Activated gamma-delta T cell treated with anti-CD3 and anti-CD28 coated beads, Interleukin-2, amount 50 U/mL, for 16 hours (primary cell): ENCODE measurements around the gene PSME3.
"Not testable (repeated sequence)": the region's sequence is repeated elsewhere in the genome, so short reads cannot be mapped to it uniquely, and the experiment has no call there.

Experiments used
- DNase-seq: peaks from one replicate; pipeline ENCODE4 v3.0.0-alpha.2; 2020; ENCODE audit warnings: low read depth

The PSME3 gene

DNA sequence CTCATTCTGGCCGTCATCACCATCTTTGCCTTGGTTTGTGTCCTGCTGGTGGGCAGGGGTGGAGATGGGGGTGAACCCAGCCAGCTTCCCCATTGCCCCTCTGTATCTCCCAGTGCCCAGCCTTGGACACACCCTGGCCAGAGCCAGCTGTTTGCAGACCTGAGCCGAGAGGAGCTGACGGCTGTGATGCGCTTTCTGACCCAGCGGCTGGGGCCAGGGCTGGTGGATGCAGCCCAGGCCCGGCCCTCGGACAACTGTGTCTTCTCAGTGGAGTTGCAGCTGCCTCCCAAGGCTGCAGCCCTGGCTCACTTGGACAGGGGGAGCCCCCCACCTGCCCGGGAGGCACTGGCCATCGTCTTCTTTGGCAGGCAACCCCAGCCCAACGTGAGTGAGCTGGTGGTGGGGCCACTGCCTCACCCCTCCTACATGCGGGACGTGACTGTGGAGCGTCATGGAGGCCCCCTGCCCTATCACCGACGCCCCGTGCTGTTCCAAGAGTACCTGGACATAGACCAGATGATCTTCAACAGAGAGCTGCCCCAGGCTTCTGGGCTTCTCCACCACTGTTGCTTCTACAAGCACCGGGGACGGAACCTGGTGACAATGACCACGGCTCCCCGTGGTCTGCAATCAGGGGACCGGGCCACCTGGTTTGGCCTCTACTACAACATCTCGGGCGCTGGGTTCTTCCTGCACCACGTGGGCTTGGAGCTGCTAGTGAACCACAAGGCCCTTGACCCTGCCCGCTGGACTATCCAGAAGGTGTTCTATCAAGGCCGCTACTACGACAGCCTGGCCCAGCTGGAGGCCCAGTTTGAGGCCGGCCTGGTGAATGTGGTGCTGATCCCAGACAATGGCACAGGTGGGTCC is 18.4 kb downstream of the PSME3 start:
- DNase-seq: not testable (repeated sequence)

DNA sequence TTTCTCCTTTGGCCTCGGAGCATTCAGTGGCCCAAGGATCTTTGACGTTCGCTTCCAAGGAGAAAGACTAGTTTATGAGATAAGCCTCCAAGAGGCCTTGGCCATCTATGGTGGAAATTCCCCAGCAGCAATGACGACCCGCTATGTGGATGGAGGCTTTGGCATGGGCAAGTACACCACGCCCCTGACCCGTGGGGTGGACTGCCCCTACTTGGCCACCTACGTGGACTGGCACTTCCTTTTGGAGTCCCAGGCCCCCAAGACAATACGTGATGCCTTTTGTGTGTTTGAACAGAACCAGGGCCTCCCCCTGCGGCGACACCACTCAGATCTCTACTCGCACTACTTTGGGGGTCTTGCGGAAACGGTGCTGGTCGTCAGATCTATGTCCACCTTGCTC is 19.2 kb downstream of the PSME3 start:
- no peak for DNase-seq

DNA sequence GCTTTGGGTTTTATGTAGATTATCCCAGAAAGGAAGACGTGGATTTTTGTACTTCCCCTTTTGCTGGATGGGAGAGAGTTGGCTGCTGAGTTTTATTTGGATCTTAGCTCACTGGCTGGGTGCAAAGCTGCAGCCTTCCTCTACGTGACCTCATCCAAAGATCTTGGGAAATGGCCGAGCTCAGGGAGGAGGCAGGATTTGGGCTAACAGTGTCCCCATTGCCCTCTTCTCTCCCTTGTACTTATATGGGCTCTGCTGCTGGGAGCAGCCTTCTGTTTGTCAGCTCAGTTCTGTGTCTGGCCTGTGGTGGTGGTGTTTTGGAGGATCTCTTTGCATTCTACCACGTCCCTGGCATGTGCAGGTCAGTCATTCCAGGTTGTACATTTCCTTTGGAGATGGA is 19.8 kb downstream of the PSME3 start:
- no peak for DNase-seq

DNA sequence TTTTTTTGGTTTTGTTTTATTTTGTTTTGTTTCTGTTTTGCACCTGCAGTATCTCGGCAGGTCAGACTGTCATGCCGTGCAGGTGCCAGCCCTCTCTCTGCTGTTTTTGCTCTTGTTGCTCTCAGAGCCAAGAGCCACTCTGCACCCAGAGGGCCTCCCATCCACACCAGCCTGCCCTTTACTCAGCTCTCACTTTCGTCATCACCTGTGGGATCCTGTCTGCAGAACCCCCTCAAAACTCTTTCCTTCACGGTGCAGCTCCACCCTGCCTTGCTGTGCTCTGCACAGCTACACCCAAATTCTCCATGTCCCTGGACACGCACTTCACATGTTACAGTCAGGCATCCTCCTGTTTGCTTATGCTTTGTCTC is 20.4 kb downstream of the PSME3 start:
- no peak for DNase-seq

DNA sequence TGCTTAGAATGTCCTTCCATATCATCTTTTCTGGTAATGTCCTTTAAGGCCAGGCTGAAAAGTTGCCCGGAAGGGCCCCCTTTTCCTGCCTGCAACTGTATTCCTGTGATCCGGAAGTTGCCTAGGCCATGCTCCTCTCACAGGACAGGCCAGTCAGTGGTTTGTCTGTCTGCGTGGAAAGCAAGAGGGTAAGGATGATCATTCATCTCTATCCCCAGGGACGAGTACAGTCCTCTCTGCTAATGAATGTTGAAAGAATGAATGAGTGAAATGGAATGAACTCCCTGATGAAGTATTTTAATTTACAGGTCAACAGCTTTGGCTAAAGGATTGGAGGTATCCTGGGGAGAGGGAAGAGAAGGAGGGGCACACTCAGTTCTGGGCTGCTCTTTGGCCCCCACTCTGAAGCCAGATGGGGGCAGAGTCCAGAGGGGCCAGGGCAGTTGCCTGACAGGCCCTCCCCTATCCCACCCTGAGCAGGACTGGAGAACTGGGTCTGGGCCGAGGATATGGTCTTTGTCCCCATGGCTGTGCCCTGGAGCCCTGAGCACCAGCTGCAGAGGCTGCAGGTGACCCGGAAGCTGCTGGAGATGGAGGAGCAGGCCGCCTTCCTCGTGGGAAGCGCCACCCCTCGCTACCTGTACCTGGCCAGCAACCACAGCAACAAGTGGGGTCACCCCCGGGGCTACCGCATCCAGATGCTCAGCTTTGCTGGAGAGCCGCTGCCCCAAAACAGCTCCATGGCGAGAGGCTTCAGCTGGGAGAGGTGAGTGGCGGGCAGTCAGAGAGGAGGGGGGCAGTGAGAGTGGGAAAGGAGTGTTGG is 21.0 kb downstream of the PSME3 start:
- DNase-seq: no peak

DNA sequence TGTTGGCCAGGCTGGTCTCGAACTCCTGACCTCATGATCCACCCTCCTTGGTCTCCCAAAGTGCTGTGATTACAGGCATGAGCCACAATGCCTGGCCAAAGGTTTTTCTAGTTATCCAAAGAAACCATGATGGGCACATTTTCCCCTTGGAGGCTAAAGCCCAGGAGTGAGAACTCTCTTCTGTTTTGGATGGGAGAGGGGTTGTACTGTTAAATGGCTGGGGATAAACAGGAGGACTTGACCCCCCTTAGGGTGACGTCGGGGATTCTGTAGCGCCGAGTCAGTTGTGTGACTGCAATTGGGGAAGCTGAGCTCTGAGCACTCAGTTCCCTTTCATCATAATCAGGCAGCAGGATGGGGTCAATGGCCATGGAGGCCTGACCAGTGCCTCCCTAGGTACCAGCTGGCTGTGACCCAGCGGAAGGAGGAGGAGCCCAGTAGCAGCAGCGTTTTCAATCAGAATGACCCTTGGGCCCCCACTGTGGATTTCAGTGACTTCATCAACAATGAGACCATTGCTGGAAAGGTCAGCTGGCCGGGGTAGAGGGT is 21.9 kb downstream of the PSME3 start:
- DNase-seq: no peak

DNA sequence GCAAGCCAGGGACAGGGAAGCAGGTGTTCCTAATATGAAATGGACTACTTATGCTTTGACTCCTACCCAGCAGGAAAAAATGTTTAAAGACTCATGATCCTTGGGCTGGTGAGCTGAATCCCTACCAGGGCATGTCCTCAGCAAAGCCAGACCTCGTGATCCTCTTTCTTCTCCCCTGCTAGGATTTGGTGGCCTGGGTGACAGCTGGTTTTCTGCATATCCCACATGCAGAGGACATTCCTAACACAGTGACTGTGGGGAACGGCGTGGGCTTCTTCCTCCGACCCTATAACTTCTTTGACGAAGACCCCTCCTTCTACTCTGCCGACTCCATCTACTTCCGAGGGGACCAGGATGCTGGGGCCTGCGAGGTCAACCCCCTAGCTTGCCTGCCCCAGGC is 22.9 kb downstream of the PSME3 start:
- not testable (repeated sequence) for DNase-seq

DNA sequence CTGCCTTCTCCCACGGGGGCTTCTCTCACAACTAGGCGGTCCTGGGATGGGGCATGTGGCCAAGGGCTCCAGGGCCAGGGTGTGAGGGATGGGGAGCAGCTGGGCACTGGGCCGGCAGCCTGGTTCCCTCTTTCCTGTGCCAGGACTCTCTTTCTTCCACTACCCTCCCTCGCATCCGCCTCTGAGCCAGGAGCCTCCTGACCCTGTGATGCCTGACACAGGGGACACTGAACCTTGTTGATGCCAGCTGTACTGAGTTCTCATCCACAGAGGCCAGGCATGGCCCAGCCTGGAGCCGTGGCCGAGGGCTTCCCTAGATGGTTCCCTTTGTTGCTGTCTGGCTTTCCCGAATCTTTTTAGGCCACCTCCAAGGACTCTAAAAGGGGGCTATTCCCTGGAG is 23.3 kb downstream of the PSME3 start:
- DNase-seq: not testable (repeated sequence)

DNA sequence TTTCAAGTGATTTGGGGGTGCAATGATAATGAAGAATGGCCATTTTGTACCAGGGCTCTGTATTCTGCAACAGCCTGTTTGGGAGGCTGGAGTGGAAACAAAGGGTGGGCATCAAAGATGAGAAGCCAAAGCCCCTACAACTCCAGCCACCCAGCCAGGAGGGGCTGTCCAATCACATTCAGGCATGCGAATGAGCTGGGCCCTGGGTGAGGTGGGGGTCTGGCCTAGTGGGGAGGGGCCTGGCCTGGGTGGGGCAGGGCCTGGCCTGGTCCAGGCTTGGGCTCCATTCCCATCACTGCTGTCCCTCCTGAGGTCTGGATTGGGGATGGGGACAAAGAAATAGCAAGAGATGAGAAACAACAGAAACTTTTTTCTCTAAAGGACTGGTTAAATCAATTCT is 24.2 kb downstream of the PSME3 start:
- DNase-seq: no peak

DNA sequence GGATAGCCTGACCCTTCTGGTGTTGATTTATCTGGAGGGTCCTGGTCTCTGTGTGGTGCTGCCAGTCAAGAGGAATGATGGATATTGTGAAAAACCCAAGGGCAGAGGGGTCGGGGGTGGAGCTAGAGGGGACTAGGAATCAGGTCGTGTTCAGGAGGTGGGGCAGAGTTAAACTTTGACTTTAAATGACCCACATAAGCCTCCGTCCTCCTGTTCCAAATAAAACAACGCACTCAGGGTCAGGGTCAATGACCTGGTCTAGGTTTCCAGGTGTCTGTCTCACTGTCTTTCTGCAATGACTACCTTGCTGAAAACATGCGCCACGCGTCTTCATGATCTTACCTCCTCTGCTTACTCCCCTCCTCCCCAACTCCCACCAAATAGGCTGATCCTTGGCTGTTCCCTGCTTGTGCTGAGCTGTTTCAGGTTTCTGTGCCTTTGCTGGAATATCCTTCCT is 32.5 kb downstream of the PSME3 start:
- no peak for DNase-seq

DNA sequence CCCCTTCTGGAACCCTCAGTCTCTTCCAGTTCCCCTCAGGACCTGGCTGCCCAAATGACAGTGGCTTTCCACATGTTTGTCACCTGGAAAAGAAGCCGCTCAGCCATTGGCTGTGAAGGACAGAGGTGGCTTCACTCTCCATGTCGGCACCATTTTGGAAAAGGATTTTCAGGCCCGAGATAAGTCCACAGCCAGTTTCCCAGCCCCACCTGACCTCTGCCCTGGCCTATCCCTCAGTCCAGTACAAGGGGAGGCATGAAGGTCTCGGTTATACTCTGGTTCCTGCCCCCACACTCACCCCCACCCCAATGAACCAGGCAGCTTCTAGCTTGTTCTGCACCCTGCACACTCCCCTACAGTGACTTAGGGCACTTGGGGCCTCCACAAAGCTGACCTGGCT is 33.0 kb downstream of the PSME3 start:
- no peak for DNase-seq

DNA sequence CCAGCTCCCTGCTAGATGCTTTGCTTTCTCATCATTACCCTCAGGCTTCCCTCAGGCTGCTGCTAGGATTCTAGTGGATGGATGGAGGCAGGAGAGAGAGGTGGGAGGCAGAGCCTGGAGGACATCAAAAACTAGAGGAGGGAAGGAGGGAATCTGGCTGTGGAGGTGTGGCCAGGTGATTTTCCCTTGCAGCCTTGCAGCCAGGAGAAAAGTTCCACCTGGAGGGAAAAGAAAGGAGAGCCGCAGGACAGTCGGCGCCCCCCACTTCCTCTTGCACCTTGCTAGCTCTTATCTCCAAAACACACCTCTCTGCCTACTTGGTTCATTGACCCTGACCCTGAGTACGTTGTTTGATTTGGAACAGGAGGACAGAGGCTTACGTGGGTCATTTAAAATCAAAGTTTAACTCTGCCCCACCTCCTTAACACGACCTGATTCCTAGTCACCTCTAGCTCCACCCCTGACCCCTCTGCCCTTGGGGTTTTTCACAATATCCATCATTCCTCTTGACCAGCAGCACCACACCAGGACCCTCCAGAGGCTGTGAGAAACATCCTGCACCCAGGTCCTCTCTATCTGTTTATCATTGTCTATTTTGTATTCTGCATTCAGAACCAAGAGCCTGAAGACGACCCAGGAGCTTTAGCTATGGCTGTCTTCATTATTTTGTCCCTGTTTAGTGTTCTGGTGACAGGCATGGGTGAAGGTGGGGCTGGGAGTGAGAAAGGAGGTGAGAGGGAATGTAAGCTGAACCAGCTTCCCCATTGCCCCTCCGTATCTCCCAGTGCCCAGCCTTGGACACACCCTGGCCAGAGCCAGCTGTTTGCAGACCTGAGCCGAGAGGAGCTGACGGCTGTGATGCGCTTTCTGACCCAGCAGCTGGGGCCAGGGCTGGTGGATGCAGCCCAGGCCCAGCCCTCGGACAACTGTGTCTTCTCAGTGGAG is 33.7 kb downstream of the PSME3 start:
- DNase-seq: no peak

DNA sequence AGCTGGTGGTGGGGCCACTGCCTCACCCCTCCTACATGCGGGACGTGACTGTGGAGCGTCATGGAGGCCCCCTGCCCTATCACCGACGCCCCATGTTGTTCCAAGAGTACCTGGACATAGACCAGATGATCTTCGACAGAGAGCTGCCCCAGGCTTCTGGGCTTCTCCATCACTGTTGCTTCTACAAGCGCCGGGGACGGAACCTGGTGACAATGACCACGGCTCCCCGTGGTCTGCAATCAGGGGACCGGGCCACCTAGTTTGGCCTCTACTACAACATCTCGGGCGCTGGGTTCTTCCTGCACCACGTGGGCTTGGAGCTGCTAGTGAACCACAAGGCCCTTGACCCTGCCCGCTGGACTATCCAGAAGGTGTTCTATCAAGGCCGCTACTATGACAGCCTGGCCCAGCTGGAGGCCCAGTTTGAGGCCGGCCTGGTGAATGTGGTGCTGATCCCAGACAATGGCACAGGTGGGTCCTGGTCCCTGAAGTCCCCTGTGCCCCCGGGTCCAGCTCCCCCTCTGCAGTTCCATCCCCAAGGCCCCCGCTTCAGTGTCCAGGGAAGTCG is 34.6 kb downstream of the PSME3 start:
- not testable (repeated sequence) for DNase-seq

DNA sequence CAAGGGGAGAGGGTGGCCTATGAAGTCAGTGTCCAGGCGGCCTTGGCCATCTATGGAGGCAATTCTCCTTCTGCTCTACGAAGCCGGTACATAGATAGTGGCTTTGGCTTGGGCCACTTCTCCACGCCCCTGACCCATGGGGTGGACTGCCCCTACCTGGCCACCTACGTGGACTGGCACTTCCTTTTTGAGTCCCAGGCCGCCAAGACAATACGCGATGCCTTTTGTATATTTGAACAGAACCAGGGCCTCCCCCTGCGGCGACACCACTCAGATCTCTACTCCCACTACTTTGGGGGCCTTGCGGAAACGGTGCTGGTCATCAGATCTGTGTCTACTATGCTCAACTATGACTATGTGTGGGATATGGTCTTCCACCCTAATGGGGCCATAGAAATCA is 35.1 kb downstream of the PSME3 start:
- no peak for DNase-seq

DNA sequence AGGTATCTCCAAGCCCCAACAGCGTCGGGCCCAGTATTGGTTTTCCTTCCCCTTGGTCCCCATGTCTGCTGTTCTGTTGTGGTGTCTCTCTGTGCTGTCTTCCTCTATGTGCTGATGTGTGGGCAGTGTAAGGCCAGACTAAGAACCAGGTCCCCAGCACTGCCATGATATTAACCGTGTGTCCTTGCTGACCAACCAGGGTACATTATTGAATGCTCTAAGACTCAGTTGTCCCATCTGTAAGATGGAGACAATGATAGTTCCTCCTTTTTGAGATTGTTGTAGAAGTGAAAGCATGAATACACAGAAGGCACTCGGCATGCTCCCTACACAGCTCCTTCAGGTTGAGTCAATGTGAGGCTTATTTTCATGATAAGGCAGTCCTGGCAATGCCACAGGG is 38.5 kb downstream of the PSME3 start:
- no peak for DNase-seq

DNA sequence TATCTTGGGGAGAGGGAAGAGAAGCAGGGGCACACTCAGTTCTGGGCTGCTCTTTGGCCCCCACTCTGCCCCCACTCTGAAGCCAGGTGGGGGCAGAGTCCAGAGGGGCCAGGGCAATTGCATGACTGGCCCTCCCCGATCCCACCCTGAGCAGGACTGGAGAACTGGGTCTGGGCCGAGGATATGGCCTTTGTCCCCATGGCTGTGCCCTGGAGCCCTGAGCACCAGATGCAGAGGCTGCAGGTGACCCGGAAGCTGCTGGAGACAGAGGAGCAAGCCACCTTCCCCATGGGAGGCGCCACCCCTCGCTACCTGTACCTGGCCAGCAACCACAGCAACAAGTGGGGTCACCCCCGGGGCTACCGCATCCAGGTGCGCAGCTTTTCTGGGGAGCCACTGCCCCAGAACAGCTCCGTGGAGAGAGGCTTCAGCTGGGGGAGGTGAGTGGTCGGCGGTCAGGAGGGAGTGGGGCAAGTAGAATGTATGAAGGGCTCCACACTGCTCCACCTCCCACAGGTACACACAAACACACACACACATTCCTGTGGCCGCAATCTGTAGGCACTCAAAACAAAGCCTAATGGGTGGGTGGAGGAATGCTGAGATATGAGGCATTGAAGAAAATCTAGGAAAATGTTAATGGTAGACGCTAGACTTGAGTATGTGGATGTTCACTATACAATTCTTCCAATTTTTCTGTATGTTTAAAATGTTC is 39.2 kb downstream of the PSME3 start:
- no peak for DNase-seq

DNA sequence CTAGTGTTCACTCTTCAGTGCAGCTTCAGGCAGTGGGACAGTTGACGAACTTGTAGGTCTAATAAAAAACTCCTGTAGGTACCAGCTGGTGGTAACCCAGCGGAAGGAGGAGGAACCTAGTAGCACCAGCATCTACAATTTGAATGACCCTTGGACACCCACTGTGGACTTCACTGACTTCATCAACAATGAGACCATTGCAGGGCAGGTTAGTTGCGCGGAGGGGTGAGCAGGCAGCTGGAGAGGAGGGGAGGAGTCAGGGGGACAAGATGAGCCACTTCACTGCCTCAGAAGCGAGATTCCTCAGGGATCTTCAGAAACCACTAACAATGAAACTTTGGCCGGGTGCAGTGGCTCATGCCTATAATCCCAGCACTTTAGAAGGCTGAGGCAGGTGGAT is 40.1 kb downstream of the PSME3 start:
- no peak for DNase-seq

DNA sequence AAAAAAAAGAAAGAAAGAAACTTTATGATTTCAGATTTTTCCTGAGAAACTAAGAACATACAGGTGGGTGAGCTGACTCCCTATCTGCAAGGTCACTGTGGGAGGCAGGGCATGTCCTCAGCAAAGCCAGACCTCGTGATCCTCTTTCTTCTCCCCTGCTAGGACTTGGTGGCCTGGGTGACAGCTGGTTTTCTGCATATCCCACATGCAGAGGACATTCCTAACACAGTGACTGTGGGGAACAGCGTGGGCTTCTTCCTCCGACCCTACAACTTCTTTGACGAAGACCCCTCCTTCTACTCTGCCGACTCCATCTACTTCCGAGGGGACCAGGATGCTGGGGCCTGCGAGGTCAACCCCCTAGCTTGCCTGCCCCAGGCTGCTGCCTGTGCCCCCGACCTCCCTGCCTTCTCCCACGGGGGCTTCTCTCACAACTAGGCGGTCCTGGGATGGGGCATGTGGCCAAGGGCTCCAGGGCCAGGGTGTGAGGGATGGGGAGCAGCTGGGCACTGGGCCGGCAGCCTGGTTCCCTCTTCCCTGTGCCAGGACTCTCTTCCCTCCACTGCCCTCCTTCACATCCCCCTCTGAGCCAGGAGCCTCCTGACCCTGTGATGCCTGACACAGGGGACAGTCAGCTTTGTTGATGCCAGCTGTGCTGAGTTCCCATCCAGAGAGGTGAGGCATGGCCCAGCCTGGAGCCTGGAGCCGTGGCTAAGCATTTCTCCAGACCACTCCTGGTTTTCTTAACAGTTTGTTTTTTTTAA is 40.9 kb downstream of the PSME3 start:
- DNase-seq: not testable (repeated sequence)

DNA sequence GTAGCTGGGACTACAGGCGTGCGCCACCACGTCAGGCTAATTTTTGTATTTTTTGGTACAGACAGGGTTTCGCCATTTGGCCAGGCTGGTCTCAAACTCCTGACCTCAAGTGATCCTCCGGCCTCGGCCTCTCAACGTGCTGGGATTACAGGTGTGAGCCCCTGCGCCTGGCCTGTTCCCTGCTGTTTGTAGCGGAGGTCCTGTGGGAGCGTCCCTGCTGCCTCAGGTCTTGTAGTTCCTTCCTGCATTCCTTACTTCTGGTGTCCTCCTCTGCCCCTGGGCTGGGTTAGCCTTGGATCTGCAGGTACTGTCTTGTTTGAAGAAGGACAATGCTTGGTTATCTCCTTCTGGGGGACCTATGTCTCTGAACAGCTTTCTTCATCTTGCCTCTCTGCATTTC is 43.8 kb downstream of the PSME3 start:
- no peak for DNase-seq
